GM21381 (cell line): Measurements from ENCODE around the gene IGFBP7.

Source experiments
- ATAC-seq: cut with Tn5 transposase; IDR thresholded peaks from one replicate; pipeline ENCODE4 v1.9.1; 2021; ENCODE audit warnings: mild to moderate bottlenecking, moderate library complexity; ENCODE audit not compliant: unreplicated experiment

The IGFBP7 gene

DNA sequence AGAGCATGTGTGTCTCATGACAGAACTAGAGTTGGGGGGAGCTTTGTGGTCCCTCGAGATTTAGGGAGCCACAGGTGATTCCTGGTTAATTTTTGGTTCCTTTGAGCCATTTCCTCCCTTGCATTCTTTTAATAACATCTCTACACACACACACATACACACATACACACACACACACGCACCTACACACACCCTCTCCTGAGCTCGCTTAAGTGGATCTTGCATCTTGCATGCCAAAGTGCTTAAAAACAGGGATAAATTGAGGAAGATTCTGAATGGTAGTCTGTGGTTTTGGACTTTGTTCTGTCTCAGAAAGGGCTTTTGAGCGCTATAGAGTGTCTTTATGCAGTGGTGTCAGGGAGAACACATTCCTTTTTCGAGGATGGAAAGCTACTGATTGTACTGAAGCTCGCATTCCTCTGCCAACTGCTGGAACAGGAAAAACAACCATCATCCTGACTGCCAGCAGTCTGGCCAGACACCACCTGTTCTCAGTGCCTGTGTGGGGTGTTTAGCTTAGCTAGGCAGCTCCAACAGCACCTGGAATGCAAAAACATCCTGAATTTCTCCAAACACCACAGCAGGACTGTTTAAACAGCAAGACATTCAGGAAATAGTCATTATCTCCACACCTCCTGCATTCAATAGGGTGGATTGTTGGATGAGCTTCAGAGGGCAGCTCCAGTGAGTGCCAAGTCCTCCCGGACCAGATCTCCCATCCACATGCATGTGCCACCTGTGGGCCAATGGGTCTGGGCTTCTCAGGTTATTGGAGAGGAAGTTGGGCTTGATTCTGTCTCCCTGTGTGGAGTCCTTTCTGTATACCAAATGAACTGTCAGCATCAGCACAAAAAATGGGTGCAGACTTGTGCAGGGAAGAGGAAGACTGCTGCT is 21.9 kb upstream of the IGFBP7 start:
- no peak for ATAC-seq

GRCh38 chr4:57129477-57129876 is 19.3 kb upstream of the IGFBP7 start:
- no peak for ATAC-seq

DNA sequence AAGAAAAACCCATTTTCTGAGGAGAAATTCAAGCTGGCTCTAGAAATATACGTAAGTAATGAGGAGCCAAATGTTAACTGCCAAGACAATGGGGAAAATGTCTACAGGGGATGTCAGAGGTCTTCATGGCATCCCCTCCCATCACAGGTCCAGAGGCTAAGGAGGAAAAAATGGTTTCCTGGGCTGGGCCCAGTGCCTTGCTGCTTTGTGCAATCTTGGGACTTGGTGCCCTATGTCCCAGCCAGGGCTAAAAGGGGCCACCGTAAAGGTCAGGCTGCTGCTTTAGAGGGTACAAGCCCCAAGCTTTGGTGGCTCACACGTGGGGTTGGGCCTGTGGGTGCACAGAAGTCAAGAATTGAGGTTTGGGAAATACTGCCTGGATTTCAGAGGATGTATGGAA is 17.2 kb upstream of the IGFBP7 start:
- no peak for ATAC-seq

GRCh38 chr4:57125996-57126395 is 15.8 kb upstream of the IGFBP7 start:
- ATAC-seq = no peak

DNA sequence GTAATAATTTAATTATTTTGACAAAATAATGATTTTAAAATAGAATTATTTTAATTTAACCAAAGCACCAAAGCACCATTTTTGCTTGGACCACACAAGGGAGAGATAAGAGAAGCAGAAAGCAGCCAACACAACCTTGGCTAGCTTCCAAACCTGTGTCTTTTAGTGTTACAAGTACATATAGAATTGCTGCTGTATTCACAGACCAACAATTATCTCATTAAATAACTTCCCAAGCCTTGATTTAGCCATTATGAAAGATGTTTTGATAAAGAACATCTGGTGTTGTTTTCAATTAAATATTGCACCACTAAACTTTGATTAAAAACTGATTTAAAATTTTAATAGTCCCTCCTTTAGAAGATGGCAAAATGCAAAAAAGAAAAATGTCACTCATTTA is 14.0 kb upstream of the IGFBP7 start:
- ATAC-seq = no peak

DNA sequence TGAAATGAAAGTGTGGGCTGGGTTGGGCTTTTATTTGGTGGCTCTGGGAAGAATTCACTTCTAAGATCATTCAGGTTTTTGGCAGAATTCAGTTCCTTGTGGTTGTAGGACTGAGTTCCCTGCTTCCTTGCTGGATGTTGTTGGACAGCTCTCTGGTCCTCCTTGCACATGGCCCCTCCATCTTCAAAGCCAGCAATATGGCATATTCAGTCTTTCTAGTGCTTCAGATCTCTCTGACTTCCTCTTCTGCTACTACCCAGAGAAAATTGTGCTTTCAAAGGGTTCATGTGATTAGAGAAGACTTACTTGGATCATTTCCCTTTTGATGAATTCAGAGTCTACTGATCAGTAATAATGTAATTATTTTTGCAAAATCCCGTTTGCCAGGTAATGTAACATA is 12.8 kb upstream of the IGFBP7 start:
- no peak for ATAC-seq

DNA sequence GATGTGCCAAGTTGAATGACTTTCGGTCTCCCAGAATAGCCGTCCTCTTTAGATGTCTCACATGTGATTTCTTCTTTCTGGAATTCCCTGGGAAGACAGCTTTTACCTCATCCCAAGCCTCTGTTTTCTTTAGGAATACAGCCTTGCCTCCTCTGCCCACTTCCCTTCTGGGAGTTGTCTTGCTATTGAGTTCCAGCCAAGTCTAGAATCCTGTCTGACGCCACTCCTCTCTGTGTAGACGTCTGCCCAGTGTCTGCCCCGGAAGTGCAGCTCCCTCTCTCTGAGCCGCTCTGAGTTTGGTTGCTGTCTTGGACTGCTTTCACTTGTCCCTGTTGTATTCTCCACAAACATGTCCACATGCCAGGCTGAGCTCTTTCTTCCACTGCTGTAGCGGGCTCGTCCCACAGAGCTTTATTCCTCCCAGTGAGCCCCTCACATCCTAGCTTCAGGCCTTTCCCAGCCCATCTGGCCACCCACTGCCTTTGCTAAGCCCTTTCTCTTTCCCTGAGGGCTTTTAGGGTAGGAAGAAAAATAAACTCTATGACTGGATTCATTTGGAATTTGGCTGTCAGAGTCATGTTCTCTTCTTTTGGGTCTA is 9.0 kb upstream of the IGFBP7 start:
- ATAC-seq = no peak

DNA sequence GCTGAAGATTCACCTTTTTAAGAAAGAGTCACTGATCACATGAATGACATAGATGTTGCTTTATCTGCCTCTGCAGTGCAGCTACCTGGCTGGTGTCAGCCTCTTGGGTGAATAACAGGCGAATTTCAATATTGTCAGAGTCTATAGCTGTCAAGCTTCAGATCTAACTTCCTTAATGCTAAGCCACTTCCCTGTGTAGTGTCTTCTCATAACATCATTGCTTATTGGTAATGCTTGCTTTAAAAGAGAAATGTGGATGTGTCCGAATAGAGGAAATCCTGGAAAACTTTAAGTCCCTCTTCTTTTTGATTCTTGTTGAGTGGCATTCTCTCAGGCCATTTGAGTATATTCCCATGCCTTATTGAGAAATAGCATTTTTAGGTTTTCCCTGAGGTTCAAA is 7.3 kb upstream of the IGFBP7 start:
- ATAC-seq = no peak

GRCh38 chr4:57116245-57116644 is 6.1 kb upstream of the IGFBP7 start:
- no peak for ATAC-seq

- ATAC-seq = no peak
These were observed 4.8 kb upstream of the IGFBP7 start for GRCh38 chr4:57114973-57115372.

DNA sequence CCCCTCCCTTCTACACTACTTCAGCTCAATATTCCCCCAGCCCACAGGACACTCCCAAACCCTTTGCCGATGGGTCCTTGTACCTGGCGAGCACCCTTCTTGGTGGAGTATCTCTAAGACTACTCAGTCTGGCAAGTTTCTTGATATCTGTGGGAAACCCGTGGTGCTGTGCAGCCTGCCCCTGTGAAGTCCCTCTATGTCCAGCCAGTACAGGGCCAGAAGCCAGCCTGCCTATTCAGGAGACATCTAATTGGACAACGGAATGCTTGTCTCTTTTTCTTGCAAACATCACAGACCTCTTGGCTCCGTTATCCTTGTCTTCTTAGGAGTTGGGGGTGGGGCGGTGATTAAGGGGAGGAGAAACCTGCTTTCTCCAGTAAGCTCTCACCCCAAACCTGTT is 3.7 kb upstream of the IGFBP7 start:
- ATAC-seq = no peak

DNA sequence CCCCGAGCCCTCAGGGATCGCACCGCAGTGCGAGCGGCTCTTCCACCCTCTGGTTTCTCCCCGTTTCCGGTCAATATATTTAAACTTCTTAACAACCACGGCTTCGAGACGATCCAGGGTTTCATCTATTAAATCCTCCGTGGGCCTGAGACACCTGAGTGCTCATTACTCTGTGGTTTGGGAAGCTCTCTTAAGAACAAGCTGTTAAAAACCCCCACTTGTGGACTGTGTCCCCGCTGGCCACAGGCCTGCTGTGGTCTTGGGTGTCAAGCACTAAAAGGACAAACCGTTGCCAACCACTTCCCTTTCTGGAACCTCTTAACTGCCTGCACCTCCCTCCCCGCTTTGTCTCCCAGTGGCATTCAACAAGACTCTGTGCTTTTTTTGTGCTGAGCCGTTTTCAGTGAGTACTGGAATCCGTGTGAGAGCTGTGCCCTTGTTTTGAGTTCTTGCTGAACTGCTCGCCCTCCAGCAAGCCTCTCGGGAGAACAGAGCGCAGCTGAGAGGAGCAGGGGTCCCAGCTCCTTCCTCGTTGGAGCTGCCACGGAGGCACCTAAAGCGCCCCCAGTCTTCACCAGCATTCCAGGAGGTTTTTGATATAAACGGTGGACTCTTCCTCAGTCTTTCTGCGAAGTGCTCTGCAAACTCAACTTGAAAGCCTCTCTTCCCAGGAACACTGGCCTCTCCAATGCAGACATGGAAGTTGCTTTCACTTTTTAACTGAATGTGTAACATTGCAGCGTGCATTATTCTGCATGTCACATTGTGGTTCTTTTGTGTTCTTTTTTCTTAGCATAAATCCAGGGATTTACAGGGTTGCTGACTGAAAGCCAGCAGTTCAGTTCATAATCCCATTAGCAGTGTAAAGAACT is 691 bp upstream of the IGFBP7 start:
- ATAC-seq = peak; percentile 51

GRCh38 chr4:57109411-57109846 is 756 bp downstream of the IGFBP7 start:
- no peak for ATAC-seq

DNA sequence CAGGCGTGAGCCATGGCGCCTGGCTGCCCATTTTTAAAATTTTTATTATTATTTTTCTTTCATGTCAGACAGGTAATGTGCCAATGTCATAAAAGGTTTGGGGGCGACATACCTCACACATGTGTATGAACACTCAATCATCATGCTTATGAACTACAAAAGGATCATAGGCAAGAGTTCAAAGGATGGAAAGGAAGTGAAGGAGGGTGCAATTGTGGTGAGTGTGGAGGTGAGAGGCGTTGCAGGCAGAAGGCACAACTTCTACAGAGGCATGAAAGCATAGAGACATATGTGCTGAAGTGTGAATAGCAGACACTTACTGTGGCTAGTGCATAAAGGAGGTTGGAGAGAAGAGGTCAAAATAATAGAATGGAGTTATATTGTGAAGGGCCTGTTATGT is 4.0 kb downstream of the IGFBP7 start:
- no peak for ATAC-seq

GRCh38 chr4:57104706-57105560 is 5.3 kb downstream of the IGFBP7 start:
- no peak for ATAC-seq

- no peak for ATAC-seq
These were observed 7.1 kb downstream of the IGFBP7 start for GRCh38 chr4:57103051-57103450.

DNA sequence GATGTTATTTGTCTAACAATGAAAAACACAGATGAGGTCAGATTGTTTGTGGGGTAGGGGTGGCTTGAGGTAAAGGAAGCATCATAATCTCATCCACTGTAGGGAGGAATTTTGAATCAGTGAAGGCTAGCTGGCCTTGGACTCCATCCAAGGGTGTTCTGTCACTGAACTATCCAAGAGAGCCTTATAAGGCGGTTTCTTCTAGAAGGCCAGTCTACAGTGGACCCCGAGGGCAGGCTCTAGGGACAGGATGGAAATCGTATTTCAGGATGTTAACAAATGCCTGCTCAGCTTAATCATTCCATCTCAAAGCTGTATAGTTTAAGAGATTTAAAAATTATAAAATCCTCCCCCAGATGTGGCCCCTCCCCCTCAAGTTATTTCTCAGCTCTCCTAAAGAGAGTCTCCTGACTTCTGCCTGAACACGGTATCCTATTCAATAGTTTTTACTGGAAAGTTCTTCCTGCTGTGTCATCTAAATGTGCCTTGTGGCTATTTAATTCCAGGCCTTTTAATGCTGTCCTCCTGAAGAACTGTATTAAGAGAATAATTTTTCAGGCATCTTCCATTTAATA is 8.0 kb downstream of the IGFBP7 start:
- no peak for ATAC-seq

DNA sequence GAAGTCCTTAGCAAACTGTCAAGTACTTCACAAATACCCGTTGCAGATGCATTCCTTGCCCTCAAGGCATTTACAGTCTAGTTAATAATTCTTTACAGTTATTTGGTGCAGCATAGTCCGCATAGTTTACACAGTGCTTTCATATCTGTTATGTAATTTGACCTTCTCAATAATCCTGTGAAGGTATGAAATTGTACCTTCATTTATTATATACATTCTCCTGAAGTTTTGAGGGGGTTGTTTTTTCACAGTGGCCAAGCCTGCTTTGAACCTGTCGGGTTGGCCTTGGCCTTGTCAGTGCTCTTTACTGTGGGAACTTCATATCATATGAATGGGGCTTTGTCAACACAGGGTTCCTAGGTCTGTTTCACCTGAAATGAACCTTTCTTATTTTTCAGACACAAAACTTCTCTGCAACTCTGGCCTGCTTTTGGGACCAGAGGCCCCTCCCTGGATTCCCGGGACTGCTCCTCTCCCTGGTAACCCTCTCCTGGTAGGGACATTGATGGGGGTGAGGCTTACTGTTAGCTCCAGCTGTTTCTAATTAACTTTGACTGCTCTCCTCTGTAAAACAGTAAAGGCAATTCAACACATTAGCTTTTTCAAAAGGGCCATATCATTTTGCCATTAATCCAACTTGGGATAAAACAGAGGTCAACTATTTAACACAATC is 9.1 kb downstream of the IGFBP7 start:
- ATAC-seq = no peak

DNA sequence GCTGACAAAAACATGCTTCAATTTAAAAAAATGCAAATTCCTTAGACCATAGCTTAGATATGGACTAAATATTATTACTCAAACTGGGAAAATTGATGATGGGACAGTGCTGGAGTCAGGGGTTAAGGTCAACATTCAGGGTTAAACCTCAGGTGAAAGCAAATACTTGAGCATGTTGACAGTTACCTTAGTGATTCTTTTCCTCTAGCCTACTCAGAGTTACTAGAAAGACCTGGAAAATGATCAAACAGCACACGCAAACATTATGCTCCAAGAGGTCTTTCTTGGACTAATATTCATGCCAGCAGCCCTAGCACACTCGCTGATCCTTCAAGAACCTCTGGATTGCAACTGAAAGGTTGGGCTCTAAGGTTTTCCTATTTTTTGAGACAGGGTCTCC is 10.8 kb downstream of the IGFBP7 start:
- ATAC-seq = no peak

- ATAC-seq = no peak
These were observed 11.2 kb downstream of the IGFBP7 start for GRCh38 chr4:57098941-57099340.
